Adrenal gland (tissue), 12 donors: ENCODE data around the gene HUS1B. TPM values are rescaled to one million over a fixed set of nuclear protein-coding genes. Genes with fewer than 3 reads are reported as not detected.
"Not testable (repeated sequence)": the region's sequence is repeated elsewhere in the genome, so short reads cannot be mapped to it uniquely, and the experiment has no call there.

Source experiments
- DNase-seq, 7 donors: peaks; one replicate each; pipeline ENCODE4 v3.0.0-alpha.2; 2019 to 2020
- H3K27ac ChIP-seq, 5 donors: fragments of 200-600 bp; sonication (generic) in 4 of 5; 1 replicate in 3 of 5; 2 replicates in 2 of 5; pipeline versions ENCODE4 v1.5.1 to v1.8.0; 2016 to 2020; ENCODE audit warnings: mild to moderate bottlenecking in 1 of 5
- H3K27me3 ChIP-seq: fragments of 200-600 bp; 2 replicates; pipeline ENCODE4 v1.8.0; 2021
- H3K36me3 ChIP-seq, 2 donors: fragments of 200-600 bp; replicated peaks in 1 of 2; 1 replicate in 1 of 2; 2 replicates in 1 of 2; pipeline versions ENCODE4 v1.5.1 to v1.8.0; 2018 to 2022
- H3K4me1 ChIP-seq, 2 donors: fragments of 200-600 bp; replicated peaks in 1 of 2; 1 replicate in 1 of 2; 2 replicates in 1 of 2; pipeline versions ENCODE4 v1.5.1 to v1.8.0; 2018 to 2021
- H3K4me3 ChIP-seq, 4 donors: fragments of 200-600 bp; sonication (generic) in 3 of 4; one replicate each; pipeline ENCODE4 v1.5.1; 2016 to 2018
- H3K9me3 ChIP-seq, 3 donors: fragments of 200-600 bp; sonication (generic) in 1 of 3; replicated peaks in 1 of 3; 1 replicate in 2 of 3; 2 replicates in 1 of 3; pipeline versions ENCODE4 v1.5.1 to v1.8.0; 2016 to 2021
- POLR2A ChIP-seq, 2 donors: fragments of 450-650 bp; IDR thresholded peaks; one replicate each; pipeline ENCODE4 v1.6.1; 2017; ENCODE audit warnings: antibody characterized with exemption in 2 of 2, mild to moderate bottlenecking in 2 of 2, moderate library complexity in 1 of 2
- WGBS, 4 donors: extraction: QIAGEN DNeasy Blood & Tissue Kit in 2 of 4; methylation state at CpG; one replicate each; pipeline versions ENCODE4 v1.1.5 to v1.1.7; 2013 to 2017; 5-methylcytosine and 5-hydroxymethylcytosine counted together
- intact Hi-C, 2 donors: fragments of 100-400 bp; cut with DNase I; formaldehyde crosslinking; loops; one replicate each; pipeline versions ENCODE4 v1.14.1 to v1.15.0; 2022 to 2023
- polyA plus RNA-seq, 3 donors: library from polyadenylated mRNA; stranded (reverse); fragments of 200-250 nt in 2 of 3; fragments of 350-450 nt in 1 of 3; fragmentation: Illumina TruSeq in 1 of 3; extraction: RNeasy Lipid Tissue Mini Kit (QIAGEN cat#74804) in 1 of 3; gene quantifications; one replicate each; pipeline ENCODE4 v1.2.3, GENCODE V29; 2013 to 2014
- total RNA-seq, 9 donors: library from RNA; depleted of rRNA in 4 of 9; stranded (reverse); fragments of >200 nt in 4 of 9; fragments of 120-200 nt in 1 of 9; fragmentation: NEBNext Ultra II Directional in 1 of 9; extraction: Animal tissue kit (Norgen Biotek cat#: 25700) in 1 of 9; gene quantifications; one replicate each; pipeline versions ENCODE4 v1.1.0 to v1.2.4, GENCODE V29; 2013 to 2023
- TF ChIP-seq, protein P1 (sequence below), 6 experiments: fragments of 450-650 bp in 4 of 6; fragments of 200-600 bp in 2 of 6; sonication (generic) in 1 of 6; IDR thresholded peaks; 1 replicate in 5 of 6; 2 replicates in 1 of 6; pipeline versions ENCODE4 v1.5.1 to v1.8.0; 2016 to 2021; ENCODE audit warnings: antibody characterized with exemption in 6 of 6, mild to moderate bottlenecking in 2 of 6, moderate library complexity in 1 of 6
- donor health status: healthy with polysubstance abuse.
- donor health status: Bipolar disorder and iron deficiency.
- donor health status: DM: yes; HTN: yes; CAD: no.
- donor health status: DM: no; HTN: no; CAD: no.
- donor health status: DM: no; HTN: no; CAD: no.
- donor health status: DM: yes; HTN: yes; CAD: no.

HUS1B gene
- total and polyA plus RNA-seq, 12 donors: 0.27 to 2.4 (median 0.61) TPM; not detected in 5

DNA sequence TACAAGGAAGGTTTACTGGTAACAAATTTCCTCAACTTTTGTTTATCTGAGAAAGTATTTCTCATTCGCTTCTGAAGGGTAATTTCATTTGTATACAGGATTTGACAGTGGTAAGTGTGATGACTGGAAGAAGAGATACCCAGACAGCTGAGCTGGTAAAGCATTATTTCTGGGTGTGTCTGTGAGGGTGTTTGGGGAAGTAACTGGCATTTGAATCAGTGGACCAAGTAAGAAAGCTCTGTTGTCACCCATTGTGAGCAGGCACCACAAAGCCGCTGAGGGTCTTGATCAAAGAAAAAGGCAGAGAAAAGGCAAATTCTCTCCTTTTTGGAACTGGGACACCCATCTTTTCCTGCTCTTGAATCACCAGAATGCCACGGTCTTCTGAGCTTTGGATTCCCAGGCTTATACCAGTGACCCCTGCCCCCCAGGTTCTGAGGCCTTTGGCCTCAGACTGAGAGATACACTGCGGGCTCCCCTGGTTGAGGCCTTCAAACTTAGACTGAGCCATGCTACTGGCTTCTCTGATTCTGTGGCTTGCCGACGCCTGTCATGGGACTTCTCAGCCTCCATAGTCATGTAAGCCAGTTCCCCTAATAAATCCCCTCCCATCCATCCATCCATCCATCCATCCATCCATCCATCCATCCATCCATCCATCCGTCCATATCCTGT, 10.5 kb upstream of the HUS1B start:
- DNase-seq: no peak
- intact Hi-C loops: no loop called here
- Histone ChIP-seq H3K36me3 (no peaks in the 10 kb centered on the region), H3K27me3 (no peaks in the 10 kb centered on the region), H3K4me3 (no peak overlapping the region), H3K27ac (no peak overlapping the region), H3K4me1 (no peaks in the 10 kb centered on the region), H3K9me3 (no peaks in the 10 kb centered on the region)
- TF ChIP-seq POLR2A (IDR thresholded peaks at IDR 0.05): no peak
- TF ChIP-seq, protein P1, sequence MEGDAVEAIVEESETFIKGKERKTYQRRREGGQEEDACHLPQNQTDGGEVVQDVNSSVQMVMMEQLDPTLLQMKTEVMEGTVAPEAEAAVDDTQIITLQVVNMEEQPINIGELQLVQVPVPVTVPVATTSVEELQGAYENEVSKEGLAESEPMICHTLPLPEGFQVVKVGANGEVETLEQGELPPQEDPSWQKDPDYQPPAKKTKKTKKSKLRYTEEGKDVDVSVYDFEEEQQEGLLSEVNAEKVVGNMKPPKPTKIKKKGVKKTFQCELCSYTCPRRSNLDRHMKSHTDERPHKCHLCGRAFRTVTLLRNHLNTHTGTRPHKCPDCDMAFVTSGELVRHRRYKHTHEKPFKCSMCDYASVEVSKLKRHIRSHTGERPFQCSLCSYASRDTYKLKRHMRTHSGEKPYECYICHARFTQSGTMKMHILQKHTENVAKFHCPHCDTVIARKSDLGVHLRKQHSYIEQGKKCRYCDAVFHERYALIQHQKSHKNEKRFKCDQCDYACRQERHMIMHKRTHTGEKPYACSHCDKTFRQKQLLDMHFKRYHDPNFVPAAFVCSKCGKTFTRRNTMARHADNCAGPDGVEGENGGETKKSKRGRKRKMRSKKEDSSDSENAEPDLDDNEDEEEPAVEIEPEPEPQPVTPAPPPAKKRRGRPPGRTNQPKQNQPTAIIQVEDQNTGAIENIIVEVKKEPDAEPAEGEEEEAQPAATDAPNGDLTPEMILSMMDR (IDR thresholded peaks at IDR 0.05): no peak
- 85 to 99% (median 97%) methylated on average over 1 to 7 of the region's 7 CpGs for WGBS, 4 donors

DNA sequence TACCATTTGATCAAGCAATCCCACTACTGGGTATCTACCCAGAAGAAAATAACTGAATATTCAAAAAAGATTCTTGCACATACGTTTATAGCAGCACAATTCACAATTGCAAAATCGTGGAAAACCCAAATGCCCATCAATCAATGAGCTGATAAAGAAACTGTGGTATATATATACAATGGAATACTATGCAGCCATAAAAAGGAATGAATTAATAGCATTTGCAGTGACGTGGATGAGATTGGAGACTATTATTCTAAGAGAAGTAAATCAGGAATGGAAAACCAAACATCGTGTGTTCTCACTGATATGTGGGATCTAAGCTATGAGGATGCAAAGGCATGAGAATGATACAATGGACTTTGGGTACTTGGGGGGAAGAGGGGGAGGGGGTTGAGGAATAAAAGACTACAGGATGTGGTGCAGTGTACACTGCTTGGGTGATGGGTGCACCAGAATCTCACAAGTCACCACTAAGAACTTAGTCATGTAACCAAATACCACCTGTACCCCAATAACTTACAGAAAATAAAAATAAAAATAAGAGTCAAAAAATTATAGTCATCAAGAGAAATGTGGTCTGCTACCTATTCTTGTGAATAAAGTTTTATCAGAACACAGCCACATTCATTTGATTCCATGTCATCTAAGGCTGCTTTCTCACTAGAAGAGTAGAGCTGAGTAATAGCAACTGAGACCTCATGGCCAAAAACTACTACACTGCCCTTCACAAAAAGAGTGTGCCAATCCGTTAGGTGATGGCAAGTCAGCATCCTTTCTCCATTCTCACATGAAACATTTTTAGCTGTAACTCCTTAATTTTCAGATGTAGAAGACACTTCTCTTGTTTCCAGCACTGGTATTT, 8.7 kb upstream of the HUS1B start:
- H3K9me3 ChIP-seq: no peaks in the 10 kb centered on the region
- H3K4me3 ChIP-seq: no peak overlapping the region
- no peak overlapping the region for H3K27ac ChIP-seq
- no peaks in the 10 kb centered on the region for H3K4me1 ChIP-seq
- H3K36me3 ChIP-seq: no peaks in the 10 kb centered on the region
- no peak for TF ChIP-seq POLR2A (IDR thresholded peaks at IDR 0.05)
- TF ChIP-seq, protein P1 (IDR thresholded peaks at IDR 0.05): no peak
- intact Hi-C loops: no loop called here
- H3K27me3 ChIP-seq: no peaks in the 10 kb centered on the region
- WGBS, 4 donors: 87 to 89% (median 88%) methylated on average over 5 of the region's 5 CpGs
- no peak for DNase-seq

DNA sequence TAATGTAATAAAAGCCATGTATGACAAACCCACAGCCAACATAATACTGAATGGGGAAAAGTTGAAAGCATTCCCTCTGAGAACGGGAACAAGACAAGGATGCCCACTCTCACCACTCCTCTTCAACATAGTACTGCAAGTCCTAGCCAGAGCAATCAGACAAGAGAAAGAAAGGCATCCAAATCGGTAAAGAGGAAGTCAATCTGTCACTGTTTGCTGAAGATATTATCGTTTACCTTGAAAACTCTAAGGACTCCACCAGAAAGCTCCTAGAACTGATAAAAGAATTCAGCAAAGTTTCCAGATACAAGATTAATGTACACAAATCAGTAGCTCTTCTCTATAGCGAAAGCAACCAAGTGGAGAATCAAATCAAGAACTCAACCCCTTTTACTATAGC, 6.9 kb upstream of the HUS1B start:
- H3K27me3 ChIP-seq, intact Hi-C loops, H3K4me1 ChIP-seq, DNase-seq, H3K4me3 ChIP-seq, H3K9me3 ChIP-seq, H3K27ac ChIP-seq, H3K36me3 ChIP-seq: not testable (repeated sequence)
- WGBS, 4 donors: 67 to 71% (median 69%) methylated on average over 4 of the region's 4 CpGs

DNA sequence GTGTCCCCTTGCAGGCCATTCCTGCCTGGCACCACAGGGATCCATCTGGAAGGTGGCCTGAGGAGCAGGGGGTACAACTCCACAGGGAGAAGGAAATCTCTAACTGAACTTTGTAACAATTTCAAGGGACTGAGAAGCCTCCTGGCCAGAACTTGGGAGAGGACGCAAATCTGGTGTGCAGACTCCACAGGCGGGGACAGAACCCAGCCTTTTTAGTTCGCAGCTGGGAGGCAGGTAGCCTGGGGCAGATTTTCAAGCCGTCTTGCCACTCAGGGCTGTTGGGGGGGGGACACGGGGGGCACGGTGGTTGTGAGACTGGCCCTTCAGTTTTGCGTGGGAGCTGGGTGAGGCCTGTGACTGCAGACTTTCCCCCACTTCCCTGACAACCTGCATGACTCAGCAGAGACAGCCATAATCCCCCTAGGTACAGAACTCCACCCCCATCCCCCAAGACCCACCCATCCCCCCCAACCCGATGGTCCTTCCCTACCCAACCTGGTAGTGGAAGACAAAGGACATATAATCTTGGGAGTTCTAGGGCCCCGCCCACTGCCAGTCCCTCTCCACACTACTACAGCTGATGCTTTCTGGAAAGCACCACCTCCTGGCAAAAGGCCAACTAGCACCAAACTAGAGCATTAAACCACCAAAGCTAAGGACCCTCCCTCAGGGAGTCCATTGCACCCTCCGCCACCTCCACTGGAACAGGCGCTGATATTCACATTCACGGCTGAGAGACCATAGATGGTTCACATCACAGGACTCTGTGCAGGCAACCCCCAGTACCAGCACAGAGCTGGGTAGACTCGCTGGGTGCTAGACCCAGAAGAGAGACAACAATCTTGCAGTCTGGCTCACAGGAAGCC, 3.0 kb upstream of the HUS1B start:
- WGBS, 4 donors: 81 to 100% (median 86%) methylated on average over 1 to 13 of the region's 13 CpGs
- no peaks in the 10 kb centered on the region for H3K4me1 ChIP-seq
- TF ChIP-seq, protein P1 (IDR thresholded peaks at IDR 0.05): no peak
- TF ChIP-seq POLR2A (IDR thresholded peaks at IDR 0.05): no peak
- H3K27me3 ChIP-seq: no peaks in the 10 kb centered on the region
- no peak for DNase-seq
- H3K9me3 ChIP-seq: no peaks in the 10 kb centered on the region
- H3K27ac ChIP-seq: no peak overlapping the region
- H3K36me3 ChIP-seq: no peaks in the 10 kb centered on the region
- H3K4me3 ChIP-seq: no peak overlapping the region
- intact Hi-C loops: no loop called here
